ENCODE results near the gene APMAP.
"Not testable (repeated sequence)": the region's sequence is repeated elsewhere in the genome, so short reads cannot be mapped to it uniquely, and the experiment has no call there.

The APMAP gene

GRCh38 chr20:24936526-24937407 lies 55.8 kb downstream of the APMAP start:
- no peak for DNase-seq (ENCODE audit: insufficient read length, low spot score)
- FAIRE-seq, result no peak

- FAIRE-seq, result no peak
- DNase-seq (ENCODE audit: insufficient read length, low spot score), result no peak
These were observed 56.6 kb downstream of the APMAP start for GRCh38 chr20:24935766-24936525.

- DNase-seq (ENCODE audit: insufficient read length, low spot score) (no peak), FAIRE-seq (no peak)
These were observed 57.4 kb downstream of the APMAP start for GRCh38 chr20:24935140-24935539.

GRCh38 chr20:24934716-24935115 lies 57.8 kb downstream of the APMAP start:
- DNase-seq (ENCODE audit: insufficient read length, low spot score) (no peak), FAIRE-seq (no peak)

- no peak for FAIRE-seq
These were observed 58.4 kb downstream of the APMAP start for GRCh38 chr20:24934101-24934661.

GRCh38 chr20:24933266-24933908 lies 59.2 kb downstream of the APMAP start:
- no peak for FAIRE-seq

More at GRCh38 chr20:24934101-24934661, 58.4 kb downstream of the APMAP start:
- DNase-seq (ENCODE audit: insufficient read length, low spot score), result no peak

GRCh38 chr20:24931893-24932292 lies 60.7 kb downstream of the APMAP start:
- DNase-seq (ENCODE audit: insufficient read length, low spot score); FAIRE-seq: not testable (repeated sequence)

More at GRCh38 chr20:24933266-24933908, 59.2 kb downstream of the APMAP start:
- no peak for DNase-seq (ENCODE audit: insufficient read length, low spot score)

- not testable (repeated sequence) for DNase-seq (ENCODE audit: insufficient read length, low spot score); FAIRE-seq
These were observed 61.5 kb downstream of the APMAP start for GRCh38 chr20:24930724-24931688.

- DNase-seq (ENCODE audit: insufficient read length, low spot score); FAIRE-seq: not testable (repeated sequence)
These were observed 62.5 kb downstream of the APMAP start for GRCh38 chr20:24929867-24930723.

GRCh38 chr20:24929259-24929658 lies 63.3 kb downstream of the APMAP start:
- FAIRE-seq; DNase-seq (ENCODE audit: insufficient read length, low spot score): not testable (repeated sequence)

- not testable (repeated sequence) for DNase-seq (ENCODE audit: insufficient read length, low spot score); FAIRE-seq
These were observed 71.8 kb downstream of the APMAP start for GRCh38 chr20:24920706-24921105.

GRCh38 chr20:24919665-24920064 lies 72.9 kb downstream of the APMAP start:
- DNase-seq (ENCODE audit: insufficient read length, low spot score); FAIRE-seq: not testable (repeated sequence)

GRCh38 chr20:24918579-24919566 lies 73.7 kb downstream of the APMAP start:
- FAIRE-seq (no peak), DNase-seq (ENCODE audit: insufficient read length, low spot score) (no peak)

- DNase-seq (ENCODE audit: insufficient read length, low spot score) (peak; percentile 65), FAIRE-seq (no peak)
These were observed 74.6 kb downstream of the APMAP start for GRCh38 chr20:24917797-24918578.

GRCh38 chr20:24917056-24917455 lies 75.5 kb downstream of the APMAP start:
- FAIRE-seq, result no peak
- no peak for DNase-seq (ENCODE audit: insufficient read length, low spot score)

GRCh38 chr20:24916412-24916811 lies 76.1 kb downstream of the APMAP start:
- no peak for DNase-seq (ENCODE audit: insufficient read length, low spot score)
- FAIRE-seq, result no peak

- FAIRE-seq (no peak), DNase-seq (ENCODE audit: insufficient read length, low spot score) (no peak)
These were observed 76.7 kb downstream of the APMAP start for GRCh38 chr20:24915892-24916291.

Measured in HTR-8/SVneo (cell line).